Mammary epithelial cell (primary cell): ENCODE data around the gene TGM3.

ENCODE experiments used
- CTCF ChIP-seq, 2 donors: IDR thresholded peaks in 1 of 2; conservative IDR thresholded peaks in 1 of 2; 2 replicates each; pipeline ENCODE4 v1.5.1; 2011 to 2012; ENCODE audit warnings: inconsistent platforms in 2 of 2, low read length in 2 of 2, mild to moderate bottlenecking in 2 of 2, control low read depth in 1 of 2, low read depth in 1 of 2; ENCODE audit not compliant: insufficient read depth in 1 of 2; ENCODE audit errors: extremely low read depth in 1 of 2
- EZH2 ChIP-seq: IDR thresholded peaks from 2 replicates; pipeline ENCODE4 v1.6.1; 2012; ENCODE audit warnings: low read length, inconsistent platforms, borderline replicate concordance

DNA sequence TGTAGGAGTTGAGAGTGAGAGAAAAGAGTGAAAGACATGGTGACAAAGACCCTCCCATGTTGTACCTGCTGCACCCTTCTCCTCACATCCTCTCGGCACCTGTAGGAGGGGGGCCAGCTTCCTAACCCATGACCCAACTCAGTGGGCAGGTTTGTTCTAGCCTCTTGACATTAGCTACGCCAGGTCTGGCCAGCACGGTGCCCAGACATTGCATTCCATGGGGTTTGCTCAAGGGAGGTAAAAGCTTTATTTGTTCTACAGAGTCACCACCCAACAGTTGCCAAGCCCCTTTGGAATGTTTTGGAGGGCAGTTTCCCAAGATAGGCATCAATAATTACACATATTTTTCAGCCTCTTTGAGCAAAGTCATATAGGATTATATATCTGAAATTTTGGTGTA, 62.2 kb downstream of the TGM3 start:
- TF ChIP-seq CTCF (conservative IDR thresholded peaks at IDR 0.05 in 1 of 2, IDR thresholded peaks at IDR 0.05 in 1 of 2; ENCODE audit: extremely low read depth in 1 of 2, insufficient read depth in 1 of 2, low read depth in 1 of 2, low read length in 2 of 2) (no peak), EZH2 (no peak)
